GM19025 (cell line): Measurements from ENCODE around the gene ATRNL1.

Experiments
- ATAC-seq: cut with Tn5 transposase; IDR thresholded peaks from one replicate; pipeline ENCODE4 v1.9.1; 2021; ENCODE audit warnings: mild to moderate bottlenecking, low read depth, moderate library complexity; ENCODE audit not compliant: unreplicated experiment

ATRNL1 gene

GRCh38 chr10:115093286-115093775 is at the start of gene ATRNL1:
Gene ATRNL1 (plus strand): TSS chr10:115093365. CDS start chr10:115093751, 386 bp downstream.
- peak; percentile 69 for ATAC-seq

GRCh38 chr10:115043719-115044118 is 49.4 kb upstream of the ATRNL1 start:
- ATAC-seq, result no peak

GRCh38 chr10:115044891-115045290 is 48.3 kb upstream of the ATRNL1 start:
- ATAC-seq, result no peak

- ATAC-seq, result no peak
Observed at GRCh38 chr10:115045499-115045898, 47.7 kb upstream of the ATRNL1 start.

GRCh38 chr10:115046686-115047236 is 46.4 kb upstream of the ATRNL1 start:
- no peak for ATAC-seq

DNA sequence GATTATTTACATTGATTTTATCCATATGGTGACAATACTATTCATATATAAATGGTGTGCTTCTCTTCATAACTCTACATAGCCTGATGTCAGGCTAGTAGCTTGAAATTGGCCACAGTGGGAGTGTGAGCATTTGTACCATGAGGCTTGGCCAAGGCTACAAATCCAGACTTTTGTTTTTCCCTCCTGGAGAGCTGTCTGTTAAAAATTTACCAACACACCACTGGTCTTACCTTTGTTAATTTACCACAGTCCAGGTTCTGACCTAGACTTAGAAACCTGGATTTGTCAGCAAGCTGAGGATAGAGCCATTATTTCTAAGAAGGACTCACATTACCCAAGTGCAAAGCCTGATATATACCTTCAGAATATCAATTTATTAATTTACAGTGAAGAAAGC is 45.5 kb upstream of the ATRNL1 start:
- ATAC-seq, result no peak

- ATAC-seq, result no peak
Observed at GRCh38 chr10:115049318-115049717, 43.8 kb upstream of the ATRNL1 start.

GRCh38 chr10:115049960-115050359 is 43.2 kb upstream of the ATRNL1 start:
- no peak for ATAC-seq

DNA sequence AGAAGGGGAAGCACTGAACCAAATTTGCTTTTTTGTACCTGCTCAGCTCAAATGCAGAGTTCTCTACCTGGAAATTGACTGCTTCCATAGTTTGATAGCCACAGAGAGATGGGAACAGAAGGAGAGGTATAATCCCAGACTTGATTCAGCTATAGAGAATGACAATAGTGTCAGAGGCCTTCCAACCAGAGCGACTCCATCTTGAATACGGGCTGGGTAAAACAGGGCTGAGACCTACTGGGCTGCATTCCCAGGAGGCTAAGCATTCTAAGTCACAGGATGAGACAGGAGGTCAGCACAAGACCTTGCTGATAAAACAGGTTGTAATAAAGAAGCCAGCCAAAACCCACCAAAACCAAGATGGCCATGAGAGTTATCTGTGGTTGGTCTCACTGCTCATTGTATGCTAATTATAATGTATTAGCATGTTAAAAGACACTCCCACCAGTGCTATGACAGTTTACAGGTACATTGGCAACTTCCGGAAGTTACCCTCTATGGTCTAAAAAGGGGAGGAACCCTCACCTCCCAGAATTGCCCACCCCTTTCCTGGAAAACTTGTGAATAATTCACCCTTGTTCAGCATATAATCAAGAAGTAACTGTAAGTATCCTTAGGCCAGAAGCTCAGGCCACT is 42.7 kb upstream of the ATRNL1 start:
- ATAC-seq, result no peak

DNA sequence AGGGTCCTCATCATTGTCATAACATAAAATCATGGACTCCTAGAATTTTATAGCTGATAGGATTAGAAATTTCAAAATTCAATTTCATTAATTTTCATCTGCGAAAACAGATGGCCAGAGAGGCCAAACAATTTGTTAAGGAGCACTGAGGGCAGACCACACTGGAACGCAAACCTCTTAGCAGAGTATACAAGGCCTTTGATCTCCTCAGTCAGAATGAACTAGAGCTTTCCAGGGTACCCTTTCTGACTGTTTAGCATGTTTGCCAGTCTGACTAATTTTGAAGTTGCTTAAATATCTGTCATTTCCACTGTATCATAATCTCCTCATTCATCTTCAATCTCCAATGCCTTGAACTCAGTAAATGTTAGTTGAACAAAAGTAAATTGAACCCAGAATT is 41.9 kb upstream of the ATRNL1 start:
- no peak for ATAC-seq

- no peak for ATAC-seq
Observed at GRCh38 chr10:115052226-115052625, 40.9 kb upstream of the ATRNL1 start.

- ATAC-seq, result no peak
Observed at GRCh38 chr10:115052728-115053127, 40.4 kb upstream of the ATRNL1 start.

DNA sequence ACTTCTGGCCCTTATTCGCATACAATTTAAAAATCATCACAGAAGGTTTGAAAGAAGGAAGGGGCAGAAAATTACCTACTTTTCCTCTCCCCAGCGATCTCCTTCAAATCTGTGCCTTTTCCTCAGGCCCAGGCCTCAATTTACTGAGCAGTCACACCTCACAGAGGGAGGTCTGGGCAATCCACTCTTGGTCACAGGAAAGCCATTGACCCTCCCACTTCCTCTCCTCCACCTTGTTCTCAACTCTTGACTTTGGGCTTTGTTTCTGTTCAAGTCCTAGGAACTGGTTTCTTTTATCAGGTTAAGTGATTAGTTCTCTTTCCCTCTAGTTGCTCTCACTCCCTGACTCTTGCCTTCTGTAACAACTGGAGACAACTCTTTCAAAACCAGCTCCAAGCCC is 37.0 kb upstream of the ATRNL1 start:
- no peak for ATAC-seq

DNA sequence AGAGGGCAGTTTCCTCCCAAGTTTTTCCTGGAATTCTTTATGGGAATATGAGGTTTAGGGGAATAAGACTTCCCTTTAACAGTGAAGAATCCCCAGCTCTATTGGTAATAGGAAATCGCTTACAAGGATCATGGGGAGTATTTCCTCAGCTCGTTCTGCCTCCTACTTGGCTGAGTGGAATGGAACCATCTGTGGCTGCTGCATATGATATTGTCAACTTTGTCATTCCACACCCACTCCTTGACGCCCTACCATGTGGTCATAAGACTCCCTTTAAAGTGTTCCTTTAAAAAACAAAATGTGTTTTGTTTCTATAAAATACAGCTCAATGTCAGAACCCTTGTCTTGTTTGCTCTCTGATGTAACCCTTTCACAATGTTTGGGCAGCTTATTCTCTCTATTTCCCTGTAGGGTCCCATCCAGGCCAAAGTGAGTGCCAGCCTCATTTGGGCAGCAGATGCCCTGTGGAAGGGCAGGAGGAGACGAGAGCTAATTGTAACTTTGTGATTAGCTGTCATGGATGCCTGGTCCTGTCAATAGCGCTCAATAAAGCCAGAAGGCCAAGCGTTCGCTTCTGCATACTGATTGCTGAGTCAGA is 33.8 kb upstream of the ATRNL1 start:
- no peak for ATAC-seq

DNA sequence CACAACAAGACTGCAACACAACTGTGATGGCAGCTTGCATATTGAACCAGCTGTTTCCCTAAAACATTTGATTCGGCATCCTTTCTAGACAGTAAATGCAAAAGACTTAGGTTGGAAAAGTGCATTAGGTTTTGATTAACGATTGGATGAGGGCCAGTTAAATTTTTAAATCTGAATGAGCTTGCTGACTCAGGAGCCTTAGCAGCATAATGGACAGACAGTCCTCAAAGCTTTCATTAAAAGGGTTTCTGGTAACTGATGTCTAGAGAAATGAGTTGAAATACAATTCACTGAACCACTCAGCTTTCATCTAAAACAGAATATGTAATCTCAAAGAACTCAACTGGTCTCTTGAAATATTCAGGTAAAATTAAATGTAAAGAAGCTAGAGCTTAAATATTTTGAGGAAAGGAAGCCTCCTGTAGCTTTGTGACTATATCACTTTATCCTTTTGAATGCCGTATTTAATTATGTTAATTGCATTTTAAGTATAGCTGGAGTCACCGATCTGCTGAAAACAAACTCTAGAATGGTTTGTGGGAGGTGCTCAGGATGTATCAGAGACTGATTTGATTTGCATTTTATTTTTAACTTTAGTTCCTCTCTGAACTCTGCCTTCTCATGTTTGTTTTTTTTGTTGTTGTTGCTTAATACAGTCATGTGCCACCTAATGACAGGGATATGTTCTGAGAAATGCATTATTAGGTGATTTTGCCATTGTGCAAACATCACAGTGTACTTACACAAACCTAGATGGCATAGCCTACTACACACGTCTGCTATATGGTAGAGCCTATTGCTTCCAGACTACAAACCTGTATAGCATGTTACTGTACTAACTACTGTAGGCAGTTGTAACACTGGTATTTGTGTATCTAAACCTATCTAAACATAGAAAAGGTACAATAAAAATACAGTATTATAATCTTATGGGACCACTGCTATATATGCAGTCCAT is 29.2 kb upstream of the ATRNL1 start:
- no peak for ATAC-seq

DNA sequence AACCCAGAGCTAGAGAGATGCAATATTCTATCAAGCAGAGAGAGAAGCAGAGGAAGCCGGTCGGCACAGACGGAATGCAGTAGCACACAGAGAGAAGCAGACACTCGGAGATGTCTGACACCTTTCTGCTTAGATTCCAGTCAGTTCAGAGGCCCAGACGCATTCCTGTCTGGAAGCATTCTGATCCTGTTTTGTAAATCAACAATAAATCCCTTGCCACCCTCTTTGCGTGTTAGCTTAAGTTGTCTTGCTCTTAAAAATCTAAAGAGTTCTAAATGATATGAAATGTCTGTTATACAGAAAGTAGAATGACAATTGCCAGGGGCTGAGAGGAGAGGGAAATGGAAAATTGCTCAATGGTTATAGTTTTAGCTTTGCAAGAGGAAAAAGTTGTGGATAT is 27.4 kb upstream of the ATRNL1 start:
- no peak for ATAC-seq

DNA sequence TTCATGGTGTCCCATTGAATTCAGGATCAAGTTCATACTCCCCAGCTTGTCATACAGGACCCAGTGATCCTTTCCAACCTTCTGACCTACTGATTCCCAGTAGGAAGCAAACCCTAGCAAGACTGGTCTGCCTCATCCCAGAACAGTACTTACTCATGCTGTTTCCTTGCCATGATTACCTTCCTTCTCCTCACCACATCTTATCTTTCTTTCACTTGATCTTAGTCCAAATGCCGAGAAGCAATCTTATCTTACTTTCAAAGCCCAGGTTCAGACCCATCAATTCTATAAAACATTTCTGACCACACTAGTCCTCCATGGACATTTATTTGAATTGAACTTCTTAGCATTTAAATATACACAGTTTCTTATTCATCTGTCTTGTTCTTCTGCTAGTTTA is 26.6 kb upstream of the ATRNL1 start:
- no peak for ATAC-seq

- no peak for ATAC-seq
Observed at GRCh38 chr10:115073796-115074195, 19.4 kb upstream of the ATRNL1 start.

- no peak for ATAC-seq
Observed at GRCh38 chr10:115082506-115082905, 10.7 kb upstream of the ATRNL1 start.

- no peak for ATAC-seq
Observed at GRCh38 chr10:115084277-115084850, 8.8 kb upstream of the ATRNL1 start.

GRCh38 chr10:115091161-115091560 is 2.0 kb upstream of the ATRNL1 start:
- ATAC-seq, result no peak
